ENCODE results near the gene SHISA4. TPM values are rescaled to one million over a fixed set of nuclear protein-coding genes. Genes with fewer than 3 reads are reported as not detected.

The SHISA4 gene
- total RNA-seq, 1 donor from 2014 or later, result 7.8 TPM

GRCh38 chr1:201891451-201892045 is 2.9 kb downstream of the SHISA4 start:
- no peak for DNase-seq
- TF ChIP-seq CTCF (IDR thresholded peaks at IDR 0.05), result no peak
- no peaks in the 10 kb centered on the region for H3K27me3 ChIP-seq (ENCODE audit: low read depth)
- no peak overlapping the region for H3K27ac ChIP-seq
- H3K36me3 ChIP-seq, result no peaks in the 10 kb centered on the region
- H3K4me3 ChIP-seq, result no peak overlapping the region
- H3K4me1 ChIP-seq, result peaks cover 20% of the 10 kb centered on the region
- ATAC-seq, result no peak
- intact Hi-C loops (cut with DNase I), result loop anchor here (10.0 kb wide), 1 partner anchor 83 kb away; no protein-coding TSS in a partner anchor
- H3K9me3 ChIP-seq, result no peaks in the 10 kb centered on the region

GRCh38 chr1:201892211-201892610 is 3.5 kb downstream of the SHISA4 start:
- ATAC-seq (no peak), DNase-seq (no peak)
- H3K4me3 ChIP-seq, result no peak overlapping the region
- no peak overlapping the region for H3K27ac ChIP-seq
- H3K36me3 ChIP-seq, result no peaks in the 10 kb centered on the region
- H3K4me1 ChIP-seq, result peaks cover 20% of the 10 kb centered on the region
- H3K27me3 ChIP-seq (ENCODE audit: low read depth), result no peaks in the 10 kb centered on the region
- no peaks in the 10 kb centered on the region for H3K9me3 ChIP-seq
- TF ChIP-seq CTCF (IDR thresholded peaks at IDR 0.05), result no peak
- intact Hi-C loops (cut with DNase I), result loop anchor here (10.0 kb wide), 1 partner anchor 83 kb away; no protein-coding TSS in a partner anchor

- no peaks in the 10 kb centered on the region for H3K9me3 ChIP-seq
- H3K4me1 ChIP-seq, result peaks cover 14% of the 10 kb centered on the region
- no peak for ATAC-seq
- TF ChIP-seq CTCF (IDR thresholded peaks at IDR 0.05), result no peak
- H3K27ac ChIP-seq, result no peak overlapping the region
- no peaks in the 10 kb centered on the region for H3K27me3 ChIP-seq (ENCODE audit: low read depth)
- no peaks in the 10 kb centered on the region for H3K36me3 ChIP-seq
- no peak for DNase-seq
- intact Hi-C loops (cut with DNase I), result loop anchor here (10.0 kb wide), 1 partner anchor 81 kb away; no protein-coding TSS in a partner anchor
- H3K4me3 ChIP-seq, result no peak overlapping the region
These were observed 4.7 kb downstream of the SHISA4 start for GRCh38 chr1:201893431-201893830.

- intact Hi-C loops (cut with DNase I), result loop anchor here (10.0 kb wide), 1 partner anchor 80 kb away; no protein-coding TSS in a partner anchor
These were observed 5.8 kb downstream of the SHISA4 start for GRCh38 chr1:201894343-201895119.

More at GRCh38 chr1:201894343-201895119, 5.8 kb downstream of the SHISA4 start:
- no peak overlapping the region for H3K4me3 ChIP-seq
- TF ChIP-seq CTCF (IDR thresholded peaks at IDR 0.05), result no peak
- no peak overlapping the region for H3K27ac ChIP-seq
- H3K36me3 ChIP-seq, result no peaks in the 10 kb centered on the region
- DNase-seq (no peak), ATAC-seq (no peak)
- no peaks in the 10 kb centered on the region for H3K27me3 ChIP-seq (ENCODE audit: low read depth)
- peaks cover 8% of the 10 kb centered on the region for H3K4me1 ChIP-seq
- H3K9me3 ChIP-seq, result no peaks in the 10 kb centered on the region

Measured in lower lobe of right lung (tissue), 2 donors.